Ishikawa (cell line): ENCODE results near the gene PLA2R1.

Source experiments
- CEBPB ChIP-seq: IDR thresholded peaks from 2 replicates; pipeline ENCODE4 v1.6.1; 2012
- CREB1 ChIP-seq: IDR thresholded peaks from 2 replicates; pipeline ENCODE4 v1.6.1; 2012; ENCODE audit warnings: low read depth
- EGR1 ChIP-seq: IDR thresholded peaks from 2 replicates; pipeline ENCODE4 v1.6.1; 2012
- EP300 ChIP-seq: IDR thresholded peaks from 2 replicates; pipeline ENCODE4 v1.6.1; 2012; ENCODE audit warnings: borderline replicate concordance
- NFIC ChIP-seq: IDR thresholded peaks from 2 replicates; pipeline ENCODE4 v1.6.1; 2012
- TAF1 ChIP-seq: IDR thresholded peaks from 2 replicates; pipeline ENCODE4 v1.6.1; 2012; ENCODE audit warnings: low read depth, mild to moderate bottlenecking
- TEAD4 ChIP-seq: IDR thresholded peaks from 2 replicates; pipeline ENCODE4 v1.6.1; 2012
- USF1 ChIP-seq: IDR thresholded peaks from 2 replicates; pipeline ENCODE4 v1.6.1; 2012
- YY1 ChIP-seq: IDR thresholded peaks from 2 replicates; pipeline ENCODE4 v1.6.1; 2012; ENCODE audit warnings: low read depth
- TF ChIP-seq, protein P1 (sequence below): IDR thresholded peaks from 2 replicates; pipeline ENCODE4 v1.6.1; 2012; ENCODE audit warnings: low read depth, mild to moderate bottlenecking
- TF ChIP-seq, protein P2 (sequence below): IDR thresholded peaks from 2 replicates; pipeline ENCODE4 v1.6.1; 2012

DNA sequence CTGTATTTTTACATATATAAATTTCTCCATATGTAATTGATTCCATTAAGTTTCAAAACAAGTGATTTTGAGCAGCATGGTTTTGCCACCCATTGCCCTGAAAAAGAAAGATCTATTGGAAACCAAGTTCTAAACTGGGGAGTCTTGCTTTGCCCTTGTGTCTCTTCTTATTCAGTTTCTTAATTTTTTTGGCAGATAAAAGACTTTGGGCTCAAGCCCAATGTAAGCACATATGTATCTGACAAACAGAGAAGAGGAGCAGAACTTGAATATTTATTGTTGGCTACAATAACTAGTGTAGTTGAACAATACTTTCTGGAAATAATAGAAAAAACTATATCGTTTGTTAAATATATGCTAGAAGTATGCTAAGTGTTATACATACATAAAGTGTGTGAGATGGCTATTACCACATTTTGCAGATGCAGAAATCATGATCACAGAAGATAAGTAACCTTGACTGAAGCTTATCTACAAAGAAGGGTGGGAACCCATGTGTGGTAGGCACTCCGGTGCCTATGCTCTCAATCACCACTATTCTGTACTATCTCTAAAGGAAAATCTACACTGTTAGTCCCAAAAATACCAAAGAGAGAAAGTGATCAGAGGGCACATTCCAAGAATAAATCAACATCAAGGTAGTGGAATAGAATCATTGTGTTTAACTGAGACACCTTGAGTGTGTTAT lies 109.1 kb downstream of the PLA2R1 start:
- TF ChIP-seq USF1 (no peak), YY1 (no peak), EP300 (no peak), CEBPB (no peak), TEAD4 (no peak), TAF1 (no peak), NFIC (no peak), CREB1 (no peak), EGR1 (no peak)
- TF ChIP-seq, protein P1, sequence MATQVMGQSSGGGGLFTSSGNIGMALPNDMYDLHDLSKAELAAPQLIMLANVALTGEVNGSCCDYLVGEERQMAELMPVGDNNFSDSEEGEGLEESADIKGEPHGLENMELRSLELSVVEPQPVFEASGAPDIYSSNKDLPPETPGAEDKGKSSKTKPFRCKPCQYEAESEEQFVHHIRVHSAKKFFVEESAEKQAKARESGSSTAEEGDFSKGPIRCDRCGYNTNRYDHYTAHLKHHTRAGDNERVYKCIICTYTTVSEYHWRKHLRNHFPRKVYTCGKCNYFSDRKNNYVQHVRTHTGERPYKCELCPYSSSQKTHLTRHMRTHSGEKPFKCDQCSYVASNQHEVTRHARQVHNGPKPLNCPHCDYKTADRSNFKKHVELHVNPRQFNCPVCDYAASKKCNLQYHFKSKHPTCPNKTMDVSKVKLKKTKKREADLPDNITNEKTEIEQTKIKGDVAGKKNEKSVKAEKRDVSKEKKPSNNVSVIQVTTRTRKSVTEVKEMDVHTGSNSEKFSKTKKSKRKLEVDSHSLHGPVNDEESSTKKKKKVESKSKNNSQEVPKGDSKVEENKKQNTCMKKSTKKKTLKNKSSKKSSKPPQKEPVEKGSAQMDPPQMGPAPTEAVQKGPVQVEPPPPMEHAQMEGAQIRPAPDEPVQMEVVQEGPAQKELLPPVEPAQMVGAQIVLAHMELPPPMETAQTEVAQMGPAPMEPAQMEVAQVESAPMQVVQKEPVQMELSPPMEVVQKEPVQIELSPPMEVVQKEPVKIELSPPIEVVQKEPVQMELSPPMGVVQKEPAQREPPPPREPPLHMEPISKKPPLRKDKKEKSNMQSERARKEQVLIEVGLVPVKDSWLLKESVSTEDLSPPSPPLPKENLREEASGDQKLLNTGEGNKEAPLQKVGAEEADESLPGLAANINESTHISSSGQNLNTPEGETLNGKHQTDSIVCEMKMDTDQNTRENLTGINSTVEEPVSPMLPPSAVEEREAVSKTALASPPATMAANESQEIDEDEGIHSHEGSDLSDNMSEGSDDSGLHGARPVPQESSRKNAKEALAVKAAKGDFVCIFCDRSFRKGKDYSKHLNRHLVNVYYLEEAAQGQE = no peak
- TF ChIP-seq, protein P2, sequence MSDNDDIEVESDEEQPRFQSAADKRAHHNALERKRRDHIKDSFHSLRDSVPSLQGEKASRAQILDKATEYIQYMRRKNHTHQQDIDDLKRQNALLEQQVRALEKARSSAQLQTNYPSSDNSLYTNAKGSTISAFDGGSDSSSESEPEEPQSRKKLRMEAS = no peak
